ENCODE measurements around the gene WBP2.

- TF ChIP-seq CTCF (IDR thresholded peaks at IDR 0.05; ENCODE audit: insufficient read depth, low read length, poor library complexity, severe bottlenecking) (no peak), EZH2phosphoT487 (conservative IDR thresholded peaks at IDR 0.05; ENCODE audit: low read length) (no peak)
Measured at GRCh38 chr17:75876938-75877751, 22.0 kb upstream of the WBP2 start.
